GM21529 (cell line): ENCODE measurements around the gene EMC8.

Experiments
- ATAC-seq: cut with Tn5 transposase; IDR thresholded peaks from one replicate; pipeline ENCODE4 v1.9.1; 2021; ENCODE audit not compliant: unreplicated experiment

EMC8 gene

GRCh38 chr16:85788819-85789218, 10.5 kb downstream of the EMC8 start:
- no peak for ATAC-seq

GRCh38 chr16:85785927-85786326, 13.4 kb downstream of the EMC8 start:
- no peak for ATAC-seq

GRCh38 chr16:85784813-85785212, 14.5 kb downstream of the EMC8 start:
- ATAC-seq: no peak

DNA sequence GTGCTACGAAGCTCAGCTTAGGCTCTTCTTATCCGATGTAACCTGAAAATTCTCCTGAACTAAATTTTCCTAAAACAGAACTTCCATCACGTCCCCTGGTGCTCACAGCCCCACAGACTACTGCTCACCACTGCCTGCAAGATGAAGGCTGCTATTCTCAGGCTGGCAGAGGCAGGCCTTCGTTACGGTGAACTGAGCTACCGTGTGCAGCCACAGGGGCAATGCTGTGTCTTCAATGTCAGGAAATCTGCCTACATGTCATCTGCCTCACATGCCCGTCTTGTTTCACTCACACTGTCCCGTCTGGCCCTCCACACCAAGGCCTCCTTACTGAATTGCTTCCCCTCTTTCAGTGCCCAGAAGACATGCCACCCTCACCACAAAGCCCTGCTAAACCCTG, 15.9 kb downstream of the EMC8 start:
- ATAC-seq: no peak

DNA sequence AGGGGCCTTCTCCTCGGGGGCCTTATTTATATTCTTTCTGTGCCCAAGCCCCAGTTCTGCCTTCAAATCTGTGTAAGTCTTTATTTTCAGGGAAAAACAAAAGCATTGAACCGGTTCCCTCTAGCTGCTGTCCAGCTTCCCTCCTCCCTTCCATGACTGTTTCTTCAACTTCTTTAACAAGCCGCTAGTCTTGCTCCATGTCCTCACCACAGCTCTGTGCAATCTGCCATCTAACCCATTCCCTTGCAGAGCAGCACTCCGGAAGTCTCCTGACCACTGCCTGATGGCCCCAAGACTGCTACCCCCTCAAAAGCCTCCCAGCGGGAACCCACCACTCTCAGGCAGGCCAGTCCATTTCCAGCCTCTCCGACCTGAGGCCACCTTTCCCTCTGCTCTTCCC, 16.9 kb downstream of the EMC8 start:
- no peak for ATAC-seq

DNA sequence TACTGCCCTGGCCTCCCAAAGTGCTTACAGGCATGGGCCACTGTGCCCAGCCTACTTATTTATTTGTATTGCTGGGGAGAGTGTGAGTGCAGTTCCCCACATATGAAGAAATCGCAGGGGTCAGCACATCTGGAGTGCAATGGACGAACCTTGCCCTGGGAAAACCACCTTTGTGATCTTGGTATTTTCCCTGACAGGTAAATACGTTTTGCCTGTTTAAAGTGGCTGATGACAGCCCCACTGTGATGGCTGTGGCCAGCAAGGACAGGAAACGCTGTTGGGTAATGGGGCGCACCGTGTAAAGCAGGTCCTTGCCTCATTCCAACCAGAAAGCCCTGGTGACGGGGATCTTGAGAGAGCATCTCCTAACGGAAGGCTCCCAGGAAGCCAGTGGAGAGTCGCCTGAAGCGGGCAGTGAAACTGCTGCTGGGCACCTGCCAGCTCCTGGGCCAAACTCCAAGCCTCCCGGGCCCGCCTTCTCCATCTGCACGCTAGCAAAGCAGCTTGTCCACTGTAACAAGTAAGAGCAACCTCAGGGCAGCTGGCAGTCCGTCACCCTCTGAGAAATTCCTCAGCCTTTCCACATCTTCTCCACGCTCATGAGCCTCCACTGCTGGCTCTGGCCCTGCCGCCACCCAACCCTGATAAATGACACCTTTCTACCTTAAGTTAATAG, 17.5 kb downstream of the EMC8 start:
- no peak for ATAC-seq

GRCh38 chr16:85781156-85781555, 18.2 kb downstream of the EMC8 start:
- ATAC-seq: no peak

- no peak for ATAC-seq
Measured at GRCh38 chr16:85780281-85780680, 19.1 kb downstream of the EMC8 start.

- no peak for ATAC-seq
Measured at GRCh38 chr16:85778873-85779272, 20.5 kb downstream of the EMC8 start.

- no peak for ATAC-seq
Measured at GRCh38 chr16:85777583-85778310, 21.6 kb downstream of the EMC8 start.

DNA sequence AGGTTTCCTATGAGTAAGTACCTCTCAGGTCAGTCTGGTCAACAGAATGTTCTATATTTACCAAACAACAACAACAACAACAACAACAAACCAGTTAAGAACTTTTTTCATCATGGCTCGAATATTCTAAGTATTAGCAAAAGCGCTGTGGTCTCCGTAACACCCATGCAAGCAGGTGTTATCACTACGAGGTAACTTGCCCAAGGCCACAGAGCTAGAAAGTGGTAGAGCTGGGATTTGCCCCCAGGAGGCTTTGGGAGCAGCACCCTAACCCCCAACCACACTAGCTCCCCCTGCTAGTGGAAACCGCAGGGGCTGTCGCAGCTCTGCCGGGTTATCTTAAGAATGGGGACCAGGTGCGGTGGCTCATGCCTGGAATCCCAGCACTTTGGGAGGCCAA, 24.5 kb downstream of the EMC8 start:
- ATAC-seq: no peak

DNA sequence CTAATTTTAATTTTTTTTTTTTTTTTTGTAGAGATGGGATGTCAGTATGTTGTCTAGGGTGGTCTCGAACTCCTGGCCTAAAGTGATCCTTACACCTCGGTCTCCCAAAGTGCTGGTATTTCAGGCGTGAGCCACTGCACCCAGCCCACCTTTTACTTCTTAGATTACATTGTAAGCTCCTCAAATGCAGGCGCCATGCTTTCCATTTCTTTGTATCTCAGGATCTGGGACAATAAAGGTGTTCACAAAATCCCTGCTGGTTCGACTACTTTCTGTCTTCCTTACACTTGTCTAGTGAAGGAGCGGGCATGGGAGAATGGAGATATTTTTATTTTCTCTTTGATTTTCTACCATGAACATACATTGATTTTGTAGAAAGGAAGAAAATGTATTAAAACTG, 25.2 kb downstream of the EMC8 start:
- ATAC-seq: no peak

- no peak for ATAC-seq
Measured at GRCh38 chr16:85773044-85773443, 26.3 kb downstream of the EMC8 start.

DNA sequence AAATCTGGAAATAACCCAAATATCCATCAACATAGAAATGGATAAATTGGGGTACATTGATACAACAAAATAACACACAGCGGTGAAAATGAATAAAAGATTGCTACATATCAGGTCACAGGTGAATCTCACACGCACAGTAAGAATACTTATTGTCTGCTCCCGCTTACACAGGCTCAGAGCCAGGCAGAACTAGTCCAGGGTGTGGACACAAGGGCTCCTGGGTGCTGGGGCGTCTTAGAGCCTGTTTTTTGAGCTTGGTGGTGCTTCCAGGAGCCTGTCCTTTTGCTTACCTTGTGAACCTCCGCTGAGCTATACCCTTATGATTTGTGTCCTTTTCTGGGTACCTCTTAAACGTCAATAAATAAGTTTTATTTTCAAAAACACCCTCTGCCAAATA, 28.6 kb downstream of the EMC8 start:
- ATAC-seq: no peak

GRCh38 chr16:85768199-85768598, 31.1 kb downstream of the EMC8 start:
- no peak for ATAC-seq

DNA sequence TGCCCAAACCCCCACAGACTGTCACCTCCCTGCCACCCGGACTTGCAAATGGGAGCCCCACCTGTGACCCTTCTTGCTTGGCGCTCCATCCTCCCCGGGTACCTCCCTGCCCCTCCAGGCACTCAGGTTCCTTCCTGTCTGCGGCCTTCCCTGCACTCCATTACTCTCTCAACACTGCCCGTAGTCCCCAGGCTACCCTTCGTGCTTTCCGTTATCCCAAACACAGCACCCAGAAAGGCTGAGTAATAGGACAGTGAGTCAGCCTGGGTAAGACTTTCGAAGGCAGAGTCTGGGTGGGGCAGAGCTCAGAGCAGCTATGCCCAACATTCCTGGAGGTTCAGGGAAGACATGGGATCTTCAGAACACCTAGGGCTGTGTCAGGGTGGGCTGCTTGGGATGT, 31.8 kb downstream of the EMC8 start:
- no peak for ATAC-seq

- no peak for ATAC-seq
Measured at GRCh38 chr16:85765767-85766166, 33.6 kb downstream of the EMC8 start.

DNA sequence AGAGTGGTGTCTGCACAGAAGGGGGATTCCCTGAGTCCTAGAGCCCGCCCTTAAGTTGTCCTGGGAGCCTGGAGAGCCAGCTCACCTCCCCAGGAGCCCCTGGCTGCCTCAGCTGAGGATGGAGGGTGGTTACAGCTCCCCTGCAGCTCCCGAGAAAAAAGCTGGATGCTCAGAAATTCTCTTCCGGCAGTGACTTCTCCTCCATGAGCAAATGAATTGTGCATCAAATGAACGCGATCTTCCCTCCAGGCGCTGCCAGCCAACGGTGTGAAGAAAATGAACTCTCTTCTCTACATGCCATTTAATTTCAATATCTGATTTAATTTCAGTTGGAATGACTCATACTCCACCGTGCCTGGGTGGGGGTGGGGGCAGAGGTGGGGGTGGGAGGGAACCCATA, 34.1 kb downstream of the EMC8 start:
- ATAC-seq: no peak

GRCh38 chr16:85763616-85764015, 35.7 kb downstream of the EMC8 start:
- no peak for ATAC-seq

DNA sequence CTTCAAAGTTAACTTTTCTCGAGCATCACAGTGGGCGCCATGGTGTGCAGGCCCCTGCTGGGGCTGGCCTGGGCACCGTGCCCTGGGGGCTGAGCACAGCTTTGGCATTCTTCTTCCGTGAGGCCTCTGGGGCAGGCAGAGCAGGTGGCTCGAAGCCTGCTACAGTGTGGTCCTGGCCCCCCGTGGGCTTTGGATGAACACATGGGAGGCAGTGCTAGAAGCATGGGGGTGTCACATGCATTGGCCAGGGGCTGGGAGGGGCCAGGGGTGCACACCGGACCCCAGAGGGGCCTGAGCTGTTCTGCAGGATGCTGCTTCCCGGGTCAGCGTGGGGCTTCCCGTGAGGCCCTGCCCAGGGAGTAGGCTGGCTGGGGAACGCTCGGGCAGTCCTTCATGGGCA, 36.4 kb downstream of the EMC8 start:
- no peak for ATAC-seq

DNA sequence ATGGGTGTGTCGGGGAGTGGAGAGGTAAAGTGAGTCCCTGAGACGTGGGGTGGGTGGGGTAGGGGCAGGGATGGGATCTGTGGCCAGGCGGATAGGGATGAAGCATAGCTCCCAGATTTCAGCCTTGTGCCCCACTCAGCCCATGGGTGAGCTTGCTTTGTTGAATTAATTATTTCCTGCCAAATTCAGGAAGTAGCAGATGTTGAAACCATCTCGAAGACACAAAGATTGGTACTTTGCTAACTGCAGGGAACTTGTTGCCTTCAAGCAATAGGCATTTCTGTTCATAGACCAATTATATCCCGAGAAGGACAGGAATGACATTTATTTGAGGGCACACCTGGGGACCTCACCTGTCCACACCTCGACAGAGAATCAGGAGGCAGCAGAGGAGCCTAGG, 37.5 kb downstream of the EMC8 start:
- no peak for ATAC-seq

DNA sequence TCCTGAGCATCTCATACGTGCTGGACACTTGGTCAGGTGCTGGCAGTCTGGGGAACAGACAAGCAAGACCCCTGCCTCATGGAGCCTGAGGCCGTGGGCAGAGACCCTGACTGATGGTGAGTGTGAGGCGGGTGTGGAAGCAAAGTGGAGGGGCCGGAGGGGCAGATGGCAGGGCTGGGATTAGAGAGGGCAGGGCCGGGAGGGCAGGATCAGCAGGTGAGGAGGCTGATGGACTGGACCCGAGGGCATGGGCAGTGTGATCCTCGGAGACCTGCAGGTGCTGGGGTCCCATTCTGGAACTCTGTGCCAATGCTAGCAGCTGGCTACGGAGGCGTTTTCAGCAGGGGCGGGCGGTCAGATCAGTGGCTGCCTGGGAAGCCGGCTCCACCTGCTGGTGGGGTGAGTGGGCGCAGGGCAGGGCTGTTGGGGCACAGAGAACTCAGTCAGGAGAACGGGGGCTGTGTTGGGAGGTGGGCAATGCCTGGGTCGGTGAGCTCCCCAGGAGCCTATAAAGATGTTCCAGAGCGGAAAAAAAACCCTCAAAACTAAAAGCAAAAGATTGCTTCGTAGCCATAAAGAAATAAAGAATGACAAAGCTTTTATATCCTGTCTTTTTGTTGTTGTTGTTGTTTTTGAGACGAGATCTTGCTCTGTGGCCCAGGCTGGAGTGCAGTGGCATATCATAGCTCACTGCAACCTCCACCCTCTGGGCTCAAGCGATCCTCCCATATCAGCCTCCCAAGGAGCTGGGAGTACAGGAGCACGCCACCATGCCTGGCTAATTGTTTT, 39.5 kb downstream of the EMC8 start:
- ATAC-seq: no peak
